Epidermal melanocyte (primary cell): ENCODE data around the gene MTREX.
"Not testable (repeated sequence)": the region's sequence is repeated elsewhere in the genome, so short reads cannot be mapped to it uniquely, and the experiment has no call there.

Source experiments
- DNase-seq: peaks from one replicate; pipeline ENCODE4 v3.0.0; 2011; ENCODE audit warnings: low spot score; ENCODE audit not compliant: insufficient read length

Gene MTREX

GRCh38 chr5:55307383-55308253, at the start of gene MTREX, which contains the start of gene DHX29:
TSS of gene MTREX (plus strand) at chr5:55307989. CDS start at chr5:55308014, 25 bp downstream.
TSS of gene DHX29 (minus strand) at chr5:55307694. CDS start at chr5:55307573, 121 bp downstream.
- peak; percentile 86 for DNase-seq

GRCh38 chr5:55258339-55258738, 49.5 kb upstream of the MTREX start:
- no peak for DNase-seq

- peak; percentile 23 for DNase-seq
Observed at GRCh38 chr5:55276771-55277170, 31.0 kb upstream of the MTREX start.

DNA sequence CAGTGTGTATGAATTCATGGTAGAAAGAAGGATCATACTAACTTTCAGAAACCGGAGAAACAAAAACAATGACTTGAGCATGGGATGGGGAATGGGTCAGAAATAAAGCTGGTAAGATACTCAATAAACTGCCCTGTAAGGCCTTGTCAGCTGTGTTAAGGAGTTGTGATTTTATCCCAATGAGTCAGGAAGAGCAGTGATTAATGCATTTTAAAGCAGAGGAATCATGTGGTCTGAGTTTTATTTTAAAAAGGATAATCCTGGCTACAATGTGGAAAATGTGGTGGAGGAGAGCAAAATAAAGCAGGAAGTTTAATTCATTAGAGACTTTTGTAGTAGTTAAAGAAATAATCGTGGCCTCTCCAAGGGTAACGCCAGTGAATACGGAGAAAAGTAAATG, 29.0 kb upstream of the MTREX start:
- DNase-seq = no peak

DNA sequence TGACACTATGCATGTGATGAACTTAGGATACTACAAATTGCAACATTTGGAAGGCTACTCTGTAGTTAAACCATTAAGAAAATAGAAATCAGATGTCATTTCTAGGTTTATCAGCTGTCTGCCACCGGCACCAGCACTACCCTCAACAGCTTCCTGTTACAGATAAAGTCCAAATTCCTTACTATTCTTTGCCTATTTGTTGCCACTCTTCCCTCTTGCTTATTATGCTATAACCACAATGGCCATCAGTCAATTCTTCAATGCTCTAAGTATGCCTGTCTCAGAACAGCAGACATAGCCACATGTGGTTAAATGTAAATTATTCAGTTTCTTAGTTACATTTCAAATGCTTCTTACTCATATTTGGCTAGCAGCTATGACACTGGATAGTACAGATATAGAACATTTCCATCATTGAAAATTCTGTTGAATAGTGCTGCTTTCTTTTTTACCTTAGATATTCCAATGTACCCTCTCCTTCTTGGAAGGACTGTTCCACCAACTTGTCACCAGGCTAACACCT, 21.3 kb upstream of the MTREX start:
- DNase-seq = no peak

- DNase-seq = no peak
Observed at GRCh38 chr5:55289808-55290207, 18.0 kb upstream of the MTREX start.

- DNase-seq = no peak
Observed at GRCh38 chr5:55290991-55291390, 16.8 kb upstream of the MTREX start.

GRCh38 chr5:55294935-55295334, 12.9 kb upstream of the MTREX start:
- DNase-seq = no peak

- no peak for DNase-seq
Observed at GRCh38 chr5:55300890-55301289, 6.9 kb upstream of the MTREX start.

DNA sequence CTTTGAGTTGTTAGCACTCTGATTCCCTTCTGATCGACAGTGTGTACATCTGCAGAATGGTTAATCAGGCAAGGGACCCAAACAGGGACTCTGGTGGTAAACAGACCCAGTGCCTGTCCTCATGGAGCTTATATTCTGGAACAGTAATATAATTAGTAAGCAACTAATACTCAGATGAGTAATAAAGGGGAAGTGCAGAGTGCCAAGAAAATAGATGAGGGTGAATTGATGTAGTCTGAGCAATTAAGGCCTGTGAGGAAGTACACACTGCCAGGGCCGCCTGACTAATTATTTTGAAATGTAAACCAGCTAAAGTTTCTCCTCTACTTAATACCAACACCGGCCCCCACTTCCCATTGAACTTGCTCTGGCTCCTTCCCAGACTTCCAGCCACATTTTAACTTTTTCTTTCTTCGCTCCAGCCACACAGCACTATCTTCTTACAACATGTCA, 4.5 kb upstream of the MTREX start:
- DNase-seq = no peak

GRCh38 chr5:55304584-55304983, 3.2 kb upstream of the MTREX start:
- no peak for DNase-seq

DNA sequence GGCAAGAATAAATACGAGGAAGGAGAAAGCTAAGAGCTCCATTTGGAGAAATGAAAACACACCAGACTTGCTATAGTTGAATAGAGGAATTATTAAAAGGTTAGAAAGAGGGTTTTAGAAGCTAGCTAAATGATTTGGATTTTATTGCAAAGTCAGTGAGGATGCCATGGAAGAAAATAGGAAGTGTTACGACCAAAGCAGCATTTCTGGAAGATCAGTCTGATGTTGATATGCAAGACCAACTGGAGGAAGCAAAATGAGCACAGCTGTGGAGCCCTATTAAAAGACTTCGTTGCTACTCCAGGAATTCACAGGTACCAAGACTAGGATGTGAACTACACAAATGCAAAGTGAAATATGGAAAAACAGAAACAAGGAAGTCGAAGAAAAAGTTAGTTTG, 2.4 kb upstream of the MTREX start:
- no peak for DNase-seq

- DNase-seq = no peak
Observed at GRCh38 chr5:55306641-55307382, 977 bp upstream of the MTREX start.

- no peak for DNase-seq
Observed at GRCh38 chr5:55308254-55308836, 556 bp downstream of the MTREX start.

- no peak for DNase-seq
Observed at GRCh38 chr5:55313870-55314617, 6.3 kb downstream of the MTREX start.

DNA sequence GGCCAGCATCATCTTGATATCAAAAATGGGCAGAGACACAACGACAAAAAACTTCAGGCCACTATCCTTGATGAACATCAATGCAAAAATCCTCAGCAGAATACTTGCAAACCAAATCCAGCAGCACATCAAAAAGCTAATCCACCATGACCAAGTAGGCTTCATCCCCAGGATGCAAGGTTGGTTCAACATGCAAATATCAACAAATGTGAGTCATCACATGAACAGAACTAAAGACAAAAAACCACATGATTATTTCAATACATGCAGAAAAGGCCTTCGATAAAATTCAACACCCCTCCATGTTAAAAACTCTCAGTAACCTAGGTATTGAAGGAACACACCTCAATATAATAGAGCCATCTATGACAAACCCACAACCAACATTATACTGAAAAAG, 8.5 kb downstream of the MTREX start:
- no peak for DNase-seq

DNA sequence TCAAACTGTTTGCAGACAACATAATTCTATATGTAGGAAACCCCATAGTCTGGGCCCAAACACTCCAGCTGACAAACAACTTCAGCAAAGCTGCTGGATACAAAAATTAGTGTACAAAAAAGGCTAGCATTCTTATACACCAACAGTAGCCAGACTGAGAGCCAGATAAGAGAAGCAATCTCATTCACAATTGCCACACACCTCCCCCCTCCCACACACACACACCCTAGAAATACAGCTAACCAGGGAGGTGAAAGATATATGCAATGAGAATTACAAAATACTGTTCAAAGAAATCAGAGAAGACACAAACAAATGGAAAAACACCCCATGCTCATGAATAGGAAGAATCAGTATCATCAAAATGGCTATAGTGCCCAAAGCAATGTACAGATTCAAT, 9.0 kb downstream of the MTREX start:
- no peak for DNase-seq

GRCh38 chr5:55318237-55318636, 10.4 kb downstream of the MTREX start:
- DNase-seq = not testable (repeated sequence)

DNA sequence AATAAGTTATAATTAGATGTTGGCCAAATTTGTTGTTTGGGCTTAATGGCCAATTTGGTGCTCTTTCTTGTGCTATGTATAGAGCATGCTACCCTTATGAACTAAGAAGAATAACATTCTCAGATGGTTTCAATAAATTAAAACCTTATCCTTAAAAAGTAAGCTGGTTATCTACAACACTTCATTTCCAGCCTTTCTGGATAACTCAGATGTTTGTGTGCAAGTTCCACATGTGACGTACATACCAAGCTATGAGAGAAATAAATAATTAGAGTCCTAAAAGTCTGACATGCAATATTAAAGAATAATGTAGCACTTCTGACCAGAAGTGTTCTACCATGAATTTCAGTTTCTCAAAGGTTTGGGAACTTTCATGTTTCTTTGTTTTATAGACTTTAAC, 11.7 kb downstream of the MTREX start:
- DNase-seq = no peak

GRCh38 chr5:55320571-55320970, 12.8 kb downstream of the MTREX start:
- DNase-seq = no peak

- no peak for DNase-seq
Observed at GRCh38 chr5:55324006-55324405, 16.2 kb downstream of the MTREX start.
